Hepatocyte (in vitro differentiated cells): ENCODE results near the gene NXN. TPM values are rescaled to one million over a fixed set of nuclear protein-coding genes. Genes with fewer than 3 reads are reported as not detected.

ENCODE experiments used
- DNase-seq: peaks from one replicate; pipeline ENCODE4 v3.0.0-alpha.2; 2016; ENCODE audit warnings: low spot score
- H2AFZ ChIP-seq: fragments of 200-600 bp; sonication (generic); 2 replicates; pipeline ENCODE4 v1.6.0; 2016; ENCODE audit warnings: antibody characterized with exemption, mild to moderate bottlenecking
- H3K27ac ChIP-seq: fragments of 200-600 bp; sonication (generic); 2 replicates; pipeline ENCODE4 v1.5.1; 2016; ENCODE audit warnings: mild to moderate bottlenecking
- H3K27me3 ChIP-seq: fragments of 200-600 bp; sonication (generic); 2 replicates; pipeline ENCODE4 v1.6.1; 2016
- H3K36me3 ChIP-seq: fragments of 200-600 bp; sonication (generic); replicated peaks from 2 replicates; pipeline ENCODE4 v1.5.1; 2016; ENCODE audit warnings: low read depth; ENCODE audit not compliant: insufficient read depth
- H3K4me1 ChIP-seq: fragments of 200-600 bp; sonication (generic); 2 replicates; pipeline ENCODE4 v1.5.1; 2016; ENCODE audit warnings: mild to moderate bottlenecking, moderate library complexity; ENCODE audit not compliant: insufficient read depth
- H3K4me2 ChIP-seq: fragments of 200-600 bp; sonication (generic); 2 replicates; pipeline ENCODE4 v1.6.0; 2016
- H3K4me3 ChIP-seq: fragments of 200-600 bp; sonication (generic); 2 replicates; pipeline ENCODE4 v1.5.1; 2016; ENCODE audit warnings: mild to moderate bottlenecking
- H3K79me2 ChIP-seq: fragments of 200-600 bp; sonication (generic); 2 replicates; pipeline ENCODE4 v1.6.0; 2017; ENCODE audit warnings: mild to moderate bottlenecking
- H3K9me2 ChIP-seq: fragments of 200-600 bp; sonication (generic); replicated peaks from 2 replicates; pipeline ENCODE4 v1.6.0; 2017; ENCODE audit warnings: mild to moderate bottlenecking; ENCODE audit not compliant: insufficient read depth
- H3K9me3 ChIP-seq: fragments of 200-600 bp; sonication (generic); 2 replicates; pipeline ENCODE4 v1.5.1; 2016; ENCODE audit warnings: low read depth, mild to moderate bottlenecking
- H4K20me1 ChIP-seq: fragments of 200-600 bp; sonication (generic); 2 replicates; pipeline ENCODE4 v1.6.0; 2016; ENCODE audit warnings: mild to moderate bottlenecking; ENCODE audit not compliant: insufficient read depth, poor library complexity, severe bottlenecking
- CTCF ChIP-seq: fragments of 200-600 bp; sonication (generic); IDR thresholded peaks from 2 replicates; pipeline ENCODE4 v1.5.1; 2016; ENCODE audit warnings: antibody characterized with exemption, mild to moderate bottlenecking; ENCODE audit not compliant: poor library complexity
- EZH2 ChIP-seq: fragments of 200-600 bp; sonication (generic); IDR thresholded peaks from 2 replicates; pipeline ENCODE4 v1.6.1; 2016; ENCODE audit warnings: antibody characterized with exemption, mild to moderate bottlenecking, borderline replicate concordance
- EZH2phosphoT487 ChIP-seq: fragments of 200-600 bp; sonication (generic); IDR thresholded peaks from one replicate; pipeline ENCODE4 v1.6.1; 2018; ENCODE audit warnings: antibody characterized with exemption, mild to moderate bottlenecking, low read depth, moderate library complexity; ENCODE audit not compliant: unreplicated experiment, severe bottlenecking
- WGBS: methylation state at CpG from one replicate; pipeline ENCODE4 v1.1.6; 2016; ENCODE audit warnings: low lambda C conversion rate; ENCODE audit errors: missing lambda C conversion rate; 5-methylcytosine and 5-hydroxymethylcytosine counted together
- polyA plus RNA-seq: library from polyadenylated mRNA; unstranded; fragments of >200 nt; fragmentation: Nextera tagmentation; extraction: Ambion mirVana; gene quantifications from 2 replicates; pipeline ENCODE4 v1.2.1, GENCODE V29; 2016
- total RNA-seq: library from RNA; depleted of rRNA; stranded (reverse); fragments of >200 nt; gene quantifications from 2 replicates; pipeline ENCODE4 v1.2.3, GENCODE V29; 2014

NXN gene
- total and polyA plus RNA-seq, 2 experiments from 2014 or later = 55.0 to 74.1 TPM

GRCh38 chr17:992933-993332 is 13.4 kb upstream of the NXN start:
- Histone ChIP-seq H3K4me2 (no peak overlapping the region), H3K27me3 (no peaks in the 10 kb centered on the region), H3K9me3 (no peaks in the 10 kb centered on the region), H3K79me2 (peaks cover 9% of the 10 kb centered on the region), H3K9me2 (no peaks in the 10 kb centered on the region), H3K36me3 (no peaks in the 10 kb centered on the region), H4K20me1 (no peaks in the 10 kb centered on the region), H2AFZ (no peak overlapping the region), H3K4me1 (peaks cover 3% of the 10 kb centered on the region), H3K4me3 (no peak overlapping the region), H3K27ac (no peak overlapping the region)
- WGBS = 67% methylated on average over 13 of the region's 13 CpGs
- no peak for DNase-seq
- no peak for TF ChIP-seq CTCF

GRCh38 chr17:988561-988960 is 9.0 kb upstream of the NXN start:
- no peak overlapping the region for H2AFZ ChIP-seq
- H4K20me1 ChIP-seq = no peaks in the 10 kb centered on the region
- H3K4me1 ChIP-seq = no peaks in the 10 kb centered on the region
- no peaks in the 10 kb centered on the region for H3K9me2 ChIP-seq
- no peak overlapping the region for H3K4me2 ChIP-seq
- H3K36me3 ChIP-seq = no peaks in the 10 kb centered on the region
- no peaks in the 10 kb centered on the region for H3K27me3 ChIP-seq
- H3K27ac ChIP-seq = no peak overlapping the region
- no peak for TF ChIP-seq CTCF
- no peak for DNase-seq
- no peaks in the 10 kb centered on the region for H3K79me2 ChIP-seq
- no peak overlapping the region for H3K4me3 ChIP-seq
- no peaks in the 10 kb centered on the region for H3K9me3 ChIP-seq
- WGBS = 90% methylated on average over 11 of the region's 11 CpGs

GRCh38 chr17:987931-988330 is 8.4 kb upstream of the NXN start:
- no peaks in the 10 kb centered on the region for H3K9me2 ChIP-seq
- H3K4me1 ChIP-seq = no peaks in the 10 kb centered on the region
- H3K79me2 ChIP-seq = no peaks in the 10 kb centered on the region
- no peaks in the 10 kb centered on the region for H3K27me3 ChIP-seq
- no peaks in the 10 kb centered on the region for H4K20me1 ChIP-seq
- H3K4me3 ChIP-seq = no peak overlapping the region
- WGBS = 89% methylated on average over 15 of the region's 15 CpGs
- H3K9me3 ChIP-seq = no peaks in the 10 kb centered on the region
- H2AFZ ChIP-seq = no peak overlapping the region
- no peak for TF ChIP-seq EZH2
- TF ChIP-seq EZH2phosphoT487 = no peak
- TF ChIP-seq CTCF = no peak
- H3K36me3 ChIP-seq = no peaks in the 10 kb centered on the region
- no peak overlapping the region for H3K27ac ChIP-seq
- no peak for DNase-seq
- H3K4me2 ChIP-seq = no peak overlapping the region

GRCh38 chr17:986322-986929 is 6.8 kb upstream of the NXN start:
- H3K4me3 ChIP-seq = no peak overlapping the region
- H4K20me1 ChIP-seq = no peaks in the 10 kb centered on the region

More at GRCh38 chr17:986322-986929, 6.8 kb upstream of the NXN start:
- H3K4me1 ChIP-seq = no peaks in the 10 kb centered on the region
- WGBS = 91% methylated on average over 6 of the region's 6 CpGs
- H3K9me2 ChIP-seq = no peaks in the 10 kb centered on the region
- no peak for TF ChIP-seq EZH2phosphoT487
- H3K36me3 ChIP-seq = no peaks in the 10 kb centered on the region
- H3K4me2 ChIP-seq = no peak overlapping the region
- DNase-seq = no peak
- H3K79me2 ChIP-seq = no peaks in the 10 kb centered on the region
- H3K27ac ChIP-seq = no peak overlapping the region
- H2AFZ ChIP-seq = no peak overlapping the region
- no peaks in the 10 kb centered on the region for H3K9me3 ChIP-seq
- no peaks in the 10 kb centered on the region for H3K27me3 ChIP-seq
